Measurements from ENCODE around the gene ICE1. TPM values are rescaled to one million over a fixed set of nuclear protein-coding genes. Genes with fewer than 3 reads are reported as not detected.

ICE1 gene
- total RNA-seq, 1 donor from 2014 or later = 37.8 TPM

- H3K9me3 Mint-ChIP-seq = no peaks in the 10 kb centered on the region
- peaks cover 19% of the 10 kb centered on the region for H3K4me1 Mint-ChIP-seq (ENCODE audit: unreplicated experiment)
- TF ChIP-seq, protein P1, sequence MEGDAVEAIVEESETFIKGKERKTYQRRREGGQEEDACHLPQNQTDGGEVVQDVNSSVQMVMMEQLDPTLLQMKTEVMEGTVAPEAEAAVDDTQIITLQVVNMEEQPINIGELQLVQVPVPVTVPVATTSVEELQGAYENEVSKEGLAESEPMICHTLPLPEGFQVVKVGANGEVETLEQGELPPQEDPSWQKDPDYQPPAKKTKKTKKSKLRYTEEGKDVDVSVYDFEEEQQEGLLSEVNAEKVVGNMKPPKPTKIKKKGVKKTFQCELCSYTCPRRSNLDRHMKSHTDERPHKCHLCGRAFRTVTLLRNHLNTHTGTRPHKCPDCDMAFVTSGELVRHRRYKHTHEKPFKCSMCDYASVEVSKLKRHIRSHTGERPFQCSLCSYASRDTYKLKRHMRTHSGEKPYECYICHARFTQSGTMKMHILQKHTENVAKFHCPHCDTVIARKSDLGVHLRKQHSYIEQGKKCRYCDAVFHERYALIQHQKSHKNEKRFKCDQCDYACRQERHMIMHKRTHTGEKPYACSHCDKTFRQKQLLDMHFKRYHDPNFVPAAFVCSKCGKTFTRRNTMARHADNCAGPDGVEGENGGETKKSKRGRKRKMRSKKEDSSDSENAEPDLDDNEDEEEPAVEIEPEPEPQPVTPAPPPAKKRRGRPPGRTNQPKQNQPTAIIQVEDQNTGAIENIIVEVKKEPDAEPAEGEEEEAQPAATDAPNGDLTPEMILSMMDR (conservative IDR thresholded peaks at IDR 0.05) = no peak
- H3K27me3 Mint-ChIP-seq = no peaks in the 10 kb centered on the region
- no peak overlapping the region for H3K27ac Mint-ChIP-seq
- H3K4me3 Mint-ChIP-seq = no peak overlapping the region
- DNase-seq (ENCODE audit: extremely low spot score, unreplicated experiment) = no peak
- peaks cover 3% of the 10 kb centered on the region for H3K36me3 Mint-ChIP-seq
These were observed 4.5 kb upstream of the ICE1 start for GRCh38 chr5:5418006-5418405.

DNA sequence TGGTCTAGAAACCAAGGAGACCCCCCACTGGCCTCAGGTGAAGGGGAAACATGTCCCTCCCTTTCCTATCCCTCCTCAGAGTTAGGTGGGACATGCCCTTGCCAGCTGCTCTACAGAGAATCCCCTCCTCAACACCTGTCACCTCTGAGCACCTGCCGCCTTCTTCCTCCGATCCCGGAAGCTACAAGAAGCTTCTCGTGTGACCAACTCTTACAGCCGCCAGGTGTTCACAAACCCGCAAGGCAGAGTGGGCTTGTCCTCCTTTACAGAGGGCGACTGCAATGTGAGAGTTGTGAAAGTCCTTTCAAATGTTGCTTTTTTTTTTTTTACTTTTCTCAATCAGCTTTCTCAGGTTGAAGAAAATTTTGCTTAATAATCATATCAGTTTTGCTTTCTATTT is 3.7 kb upstream of the ICE1 start:
- TF ChIP-seq, protein P1 (conservative IDR thresholded peaks at IDR 0.05) = no peak
- Mint-ChIP-seq H3K4me3 (no peak overlapping the region), H3K27me3 (no peaks in the 10 kb centered on the region), H3K9me3 (no peaks in the 10 kb centered on the region), H3K4me1 (ENCODE audit: unreplicated experiment) (peaks cover 19% of the 10 kb centered on the region), H3K27ac (no peak overlapping the region), H3K36me3 (peaks cover 3% of the 10 kb centered on the region)
- no peak for DNase-seq (ENCODE audit: extremely low spot score, unreplicated experiment)

GRCh38 chr5:5419291-5420210 is 2.9 kb upstream of the ICE1 start:
- no peaks in the 10 kb centered on the region for H3K27me3 Mint-ChIP-seq
- peaks cover 3% of the 10 kb centered on the region for H3K36me3 Mint-ChIP-seq
- peak overlapping the region; percentile 15 for H3K4me3 Mint-ChIP-seq
- DNase-seq (ENCODE audit: extremely low spot score, unreplicated experiment) = no peak
- peak overlapping the region; percentile 25 for H3K27ac Mint-ChIP-seq
- TF ChIP-seq, protein P1 (conservative IDR thresholded peaks at IDR 0.05) = peak; percentile 86
- H3K9me3 Mint-ChIP-seq = no peaks in the 10 kb centered on the region
- peaks cover 19% of the 10 kb centered on the region for H3K4me1 Mint-ChIP-seq (ENCODE audit: unreplicated experiment)

GRCh38 chr5:5420251-5420650 is 2.2 kb upstream of the ICE1 start:
- Mint-ChIP-seq H3K9me3 (no peaks in the 10 kb centered on the region), H3K27ac (no peak overlapping the region), H3K36me3 (peaks cover 3% of the 10 kb centered on the region), H3K4me3 (peak overlapping the region; percentile 95), H3K4me1 (ENCODE audit: unreplicated experiment) (peaks cover 19% of the 10 kb centered on the region), H3K27me3 (no peaks in the 10 kb centered on the region)
- DNase-seq (ENCODE audit: extremely low spot score, unreplicated experiment) = no peak
- TF ChIP-seq, protein P1 (conservative IDR thresholded peaks at IDR 0.05) = no peak

GRCh38 chr5:5421149-5421960 is 1.1 kb upstream of the ICE1 start:
- Mint-ChIP-seq H3K27ac (peak overlapping the region; percentile 98), H3K9me3 (no peaks in the 10 kb centered on the region), H3K4me1 (ENCODE audit: unreplicated experiment) (peaks cover 19% of the 10 kb centered on the region), H3K4me3 (peak overlapping the region; percentile 95), H3K27me3 (no peaks in the 10 kb centered on the region), H3K36me3 (no peaks in the 10 kb centered on the region)
- TF ChIP-seq, protein P1 (conservative IDR thresholded peaks at IDR 0.05) = no peak
- no peak for DNase-seq (ENCODE audit: extremely low spot score, unreplicated experiment)
